ENCODE data around the gene ST3GAL4. TPM values are rescaled to one million over a fixed set of nuclear protein-coding genes. Genes with fewer than 3 reads are reported as not detected.

ST3GAL4 gene
- total and polyA plus RNA-seq, 10 of the 15 experiments (the other 5 are each of a cell fraction or from before 2014, with no cell fraction given) = 3.8 to 8.1 (median 6.5) TPM; not detected in 2

- no peak for TF ChIP-seq ZNF687 (IDR thresholded peaks at IDR 0.05)
- no peak for TF ChIP-seq YY1 (IDR thresholded peaks at IDR 0.05; ENCODE audit: low read depth, low read length)
- no peak for TF ChIP-seq POLR2A (IDR thresholded peaks at IDR 0.05; ENCODE audit: low read depth, low read length)
- TF ChIP-seq ZBTB33 (IDR thresholded peaks at IDR 0.05) = no peak
- no peak for TF ChIP-seq CHD4 (IDR thresholded peaks at IDR 0.05)
- no peak for TF ChIP-seq NR2C2 (IDR thresholded peaks at IDR 0.05; ENCODE audit: borderline replicate concordance, control insufficient read depth, insufficient read length, low read depth)
These were observed 44.5 kb upstream of the ST3GAL4 start (continued) for GRCh38 chr11:126310992-126311310.

Measured in GM12878 (cell line).